Activated T-cell treated with anti-CD3 and anti-CD28 coated beads for 1 hour (primary cell): ENCODE data around the gene VSIR.

Experiments used
- DNase-seq: peaks from one replicate; pipeline ENCODE4 v3.0.0-alpha.2; 2020; ENCODE audit warnings: low read depth

Gene VSIR

DNA sequence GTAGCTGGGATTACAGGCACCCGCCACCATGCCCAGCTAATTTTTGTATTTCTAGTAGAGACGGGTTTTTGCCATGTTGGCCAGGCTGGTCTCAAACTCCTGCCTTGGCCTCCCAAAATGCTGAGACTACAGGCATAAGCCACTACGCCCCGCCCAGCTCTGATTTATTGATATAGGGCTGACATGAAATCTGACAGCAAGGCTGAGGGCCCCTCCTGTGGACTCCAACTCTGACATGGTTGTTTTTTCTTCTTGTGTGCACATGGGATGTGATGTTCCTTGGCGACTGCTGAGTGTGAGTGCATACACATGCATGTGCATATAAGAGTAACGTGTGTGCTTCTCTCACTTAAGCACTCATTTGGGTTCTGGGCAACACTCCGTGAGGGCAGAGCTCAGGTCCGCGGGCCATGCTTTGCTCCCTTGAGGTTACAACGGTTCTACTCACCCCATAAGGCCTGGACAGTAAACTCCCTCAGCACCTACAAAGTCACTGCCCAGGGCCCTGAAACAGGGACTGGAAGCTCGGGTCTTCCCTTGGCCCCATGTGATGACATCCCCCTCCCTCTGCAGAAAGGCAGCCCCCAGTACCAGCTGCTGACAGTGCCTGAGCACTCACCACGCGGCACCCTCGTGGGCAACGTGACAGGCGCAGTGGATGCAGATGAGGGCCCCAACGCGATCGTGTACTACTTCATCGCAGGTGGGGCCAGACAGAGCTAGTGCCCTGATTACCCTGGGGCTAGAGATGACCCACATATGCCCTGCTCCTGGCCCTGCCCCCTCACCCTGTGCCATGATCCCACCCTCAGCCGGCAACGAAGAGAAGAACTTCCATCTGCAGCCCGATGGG lies 33.6 kb upstream of the VSIR start:
- DNase-seq, result no peak

DNA sequence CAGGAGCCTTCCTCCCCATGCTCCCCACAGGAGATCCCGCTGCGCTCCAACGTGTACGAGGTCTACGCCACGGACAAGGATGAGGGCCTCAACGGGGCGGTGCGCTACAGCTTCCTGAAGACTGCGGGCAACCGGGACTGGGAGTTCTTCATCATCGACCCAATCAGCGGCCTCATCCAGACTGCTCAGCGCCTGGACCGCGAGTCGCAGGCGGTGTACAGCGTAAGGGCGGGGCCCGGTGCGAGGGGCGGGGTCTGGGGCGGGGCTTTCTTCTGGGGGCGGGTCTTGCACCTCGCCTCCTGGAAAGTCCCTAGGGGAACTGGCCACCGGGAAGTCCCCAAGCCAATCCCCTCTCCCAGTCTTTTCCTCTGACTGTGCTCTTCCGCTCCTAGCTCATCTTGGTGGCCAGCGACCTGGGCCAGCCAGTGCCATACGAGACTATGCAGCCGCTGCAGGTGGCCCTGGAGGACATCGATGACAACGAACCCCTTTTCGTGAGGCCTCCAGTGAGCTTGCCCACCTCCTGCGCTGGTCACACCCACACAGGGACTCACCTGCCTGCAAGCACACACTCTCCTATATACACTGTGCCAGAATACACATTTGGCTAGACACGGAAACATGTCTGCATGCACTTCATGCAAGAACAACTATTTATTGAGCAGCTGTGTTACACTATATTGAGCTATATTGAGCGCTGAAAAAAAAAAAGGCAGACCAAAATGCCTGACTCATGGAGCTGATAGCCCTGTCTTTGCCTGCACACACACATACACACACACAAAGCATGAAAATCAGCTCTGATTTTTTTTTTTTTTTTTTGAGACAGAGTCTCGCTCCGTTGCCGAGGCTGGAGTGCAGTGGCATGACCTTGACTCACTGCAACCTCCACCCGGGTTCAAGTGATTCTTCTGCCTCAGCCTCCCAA lies 32.7 kb upstream of the VSIR start:
- DNase-seq, result no peak

DNA sequence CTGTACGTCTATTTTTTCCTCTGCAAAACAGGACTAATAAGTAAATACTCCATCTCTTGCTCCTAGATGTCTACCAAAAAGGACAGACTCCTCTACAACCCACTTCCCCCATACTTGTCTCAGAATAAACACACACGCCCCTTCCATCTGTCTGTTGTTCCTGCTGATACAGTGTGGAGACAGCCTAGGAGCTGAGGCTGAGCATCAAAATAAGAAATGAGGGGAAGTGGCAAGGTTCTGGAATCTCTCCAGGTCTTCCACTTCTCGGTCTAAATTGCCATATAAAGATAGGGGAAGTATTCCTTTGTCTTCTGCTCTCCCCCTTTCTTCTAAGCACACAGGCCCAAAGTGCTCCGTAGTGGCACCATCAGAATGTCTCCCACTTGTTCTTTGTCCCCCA lies 30.8 kb upstream of the VSIR start:
- no peak for DNase-seq

DNA sequence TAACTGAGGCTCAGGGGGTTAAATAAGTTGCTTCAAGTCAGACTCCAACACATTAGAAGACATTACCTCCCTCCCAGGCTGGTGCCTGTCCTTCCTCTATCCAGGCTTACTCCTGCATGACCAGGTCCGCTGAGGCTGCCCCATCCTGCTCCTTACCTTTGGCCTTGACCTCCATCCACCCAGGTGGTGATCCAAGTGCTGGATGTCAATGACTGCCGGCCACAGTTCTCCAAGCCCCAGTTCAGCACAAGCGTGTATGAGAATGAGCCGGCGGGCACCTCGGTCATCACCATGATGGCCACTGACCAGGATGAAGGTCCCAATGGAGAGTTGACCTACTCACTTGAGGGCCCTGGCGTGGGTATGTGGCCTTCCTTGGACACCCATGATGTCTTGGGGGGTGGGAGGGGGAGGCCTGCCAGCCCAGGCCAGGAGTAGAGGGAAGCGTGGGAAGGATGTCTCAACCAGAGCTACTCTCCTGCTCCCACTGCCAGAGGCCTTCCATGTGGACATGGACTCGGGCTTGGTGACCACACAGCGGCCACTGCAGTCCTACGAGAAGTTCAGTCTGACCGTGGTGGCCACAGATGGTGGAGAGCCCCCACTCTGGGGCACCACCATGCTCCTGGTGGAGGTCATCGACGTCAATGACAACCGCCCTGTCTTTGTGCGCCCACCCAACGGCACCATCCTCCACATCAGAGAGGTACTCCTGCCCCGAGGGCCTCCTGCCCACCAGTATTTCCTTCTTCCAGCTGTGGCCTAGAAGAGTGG lies 29.6 kb upstream of the VSIR start:
- DNase-seq, result no peak

DNA sequence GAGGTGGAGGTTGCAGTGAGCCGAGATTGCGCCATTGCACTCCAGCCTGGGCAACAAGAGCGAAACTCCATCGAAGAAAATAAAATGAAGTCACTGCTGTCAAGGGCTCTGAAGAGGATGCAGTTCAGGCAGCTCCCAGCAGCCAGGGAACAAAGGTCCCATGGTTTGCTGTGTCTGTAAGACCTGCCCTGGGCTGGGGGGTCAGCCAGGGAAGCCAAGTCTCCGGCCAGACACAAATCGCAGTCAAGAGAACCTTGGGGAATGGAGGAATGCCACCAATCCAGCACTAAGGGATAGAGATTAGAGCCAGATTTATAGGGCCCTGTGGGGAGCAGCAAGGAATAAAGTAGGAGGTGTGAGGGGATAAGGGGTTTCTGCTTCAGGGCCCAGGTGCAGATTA lies 28.9 kb upstream of the VSIR start:
- DNase-seq, result no peak

DNA sequence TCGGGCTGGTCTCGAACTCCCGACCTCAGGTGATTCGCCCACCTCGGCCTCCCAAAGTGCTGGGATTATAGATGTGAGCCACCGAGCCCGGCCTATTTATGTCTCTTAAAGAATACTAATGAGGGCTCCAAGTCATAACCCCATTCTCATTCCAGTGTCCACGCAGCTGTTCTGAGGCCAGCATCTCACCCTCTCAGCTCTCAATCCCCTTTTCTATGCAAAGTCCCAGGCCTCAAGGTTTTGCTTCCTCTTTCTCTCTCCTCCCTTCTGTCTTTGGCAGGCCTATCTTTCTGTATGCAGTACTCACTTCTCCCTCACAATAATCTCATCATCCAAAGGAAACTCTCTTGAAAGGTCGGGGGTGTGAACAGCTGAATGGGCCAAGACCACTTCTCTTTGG lies 28.0 kb upstream of the VSIR start:
- DNase-seq, result no peak

DNA sequence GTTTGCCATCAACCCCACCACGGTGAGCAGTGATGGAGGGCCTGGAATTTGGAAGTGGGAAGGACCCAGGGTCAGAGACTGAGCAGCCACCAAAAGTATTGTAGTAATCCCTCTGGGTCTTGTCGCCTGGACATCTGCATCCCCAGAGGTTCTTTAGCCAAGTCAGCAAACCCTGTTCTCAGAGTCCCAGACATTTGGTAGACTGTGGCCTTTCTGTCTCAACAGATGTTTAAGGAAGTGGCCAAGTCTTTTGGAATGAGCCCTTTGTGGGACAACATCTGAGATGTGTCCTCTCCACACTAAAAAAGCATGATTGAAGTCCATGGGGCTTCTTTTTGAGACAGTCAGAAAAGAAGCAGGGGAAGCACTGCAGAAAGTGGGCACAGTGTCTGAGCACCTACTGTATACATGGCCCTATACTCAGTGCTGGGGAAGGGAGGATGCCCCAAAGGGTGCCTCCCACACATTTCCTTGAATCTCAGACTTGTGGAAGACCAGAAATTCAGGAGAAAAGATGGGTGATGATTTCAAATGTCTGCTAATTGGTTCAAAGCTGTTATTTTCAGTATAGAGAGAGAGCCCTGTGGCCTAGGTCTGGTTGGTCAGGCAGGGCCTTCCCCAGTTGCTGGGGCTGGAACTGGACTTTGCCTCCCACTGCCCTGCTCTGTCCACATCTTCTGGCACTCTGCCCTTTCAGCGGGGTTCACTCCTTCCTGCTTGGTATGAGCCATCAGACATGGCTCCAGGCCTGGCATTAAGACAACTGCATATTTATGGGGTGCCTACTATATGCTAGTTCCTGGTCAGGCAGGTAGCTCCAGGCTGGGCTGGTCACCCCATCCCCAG lies 26.5 kb upstream of the VSIR start:
- DNase-seq, result no peak

DNA sequence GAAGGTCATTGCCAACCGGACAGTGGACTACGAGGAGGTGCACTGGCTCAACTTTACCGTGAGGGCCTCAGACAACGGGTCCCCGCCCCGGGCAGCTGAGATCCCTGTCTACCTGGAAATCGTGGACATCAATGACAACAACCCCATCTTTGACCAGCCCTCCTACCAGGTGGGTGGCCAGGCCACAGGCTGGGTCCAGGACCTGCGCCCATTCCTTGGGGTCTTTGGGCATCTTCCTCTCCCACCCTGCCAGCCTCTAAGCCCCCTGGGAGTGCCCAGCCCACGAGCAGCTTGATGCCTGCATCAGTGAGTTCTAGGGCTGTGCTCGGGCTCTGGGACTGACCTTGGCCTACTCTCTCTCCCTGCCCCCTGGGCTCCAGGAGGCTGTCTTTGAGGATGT lies 25.8 kb upstream of the VSIR start:
- no peak for DNase-seq

DNA sequence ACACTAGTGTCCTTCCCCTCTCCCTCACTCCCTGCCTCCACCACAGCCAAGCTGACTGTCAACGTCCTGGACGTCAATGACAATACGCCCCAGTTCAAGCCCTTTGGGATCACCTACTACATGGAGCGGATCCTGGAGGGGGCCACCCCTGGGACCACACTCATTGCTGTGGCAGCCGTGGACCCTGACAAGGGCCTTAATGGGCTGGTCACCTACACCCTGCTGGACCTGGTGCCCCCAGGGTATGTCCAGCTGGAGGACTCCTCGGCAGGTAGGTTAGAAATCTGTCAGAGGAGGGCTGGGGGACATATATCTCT lies 24.9 kb upstream of the VSIR start:
- no peak for DNase-seq

DNA sequence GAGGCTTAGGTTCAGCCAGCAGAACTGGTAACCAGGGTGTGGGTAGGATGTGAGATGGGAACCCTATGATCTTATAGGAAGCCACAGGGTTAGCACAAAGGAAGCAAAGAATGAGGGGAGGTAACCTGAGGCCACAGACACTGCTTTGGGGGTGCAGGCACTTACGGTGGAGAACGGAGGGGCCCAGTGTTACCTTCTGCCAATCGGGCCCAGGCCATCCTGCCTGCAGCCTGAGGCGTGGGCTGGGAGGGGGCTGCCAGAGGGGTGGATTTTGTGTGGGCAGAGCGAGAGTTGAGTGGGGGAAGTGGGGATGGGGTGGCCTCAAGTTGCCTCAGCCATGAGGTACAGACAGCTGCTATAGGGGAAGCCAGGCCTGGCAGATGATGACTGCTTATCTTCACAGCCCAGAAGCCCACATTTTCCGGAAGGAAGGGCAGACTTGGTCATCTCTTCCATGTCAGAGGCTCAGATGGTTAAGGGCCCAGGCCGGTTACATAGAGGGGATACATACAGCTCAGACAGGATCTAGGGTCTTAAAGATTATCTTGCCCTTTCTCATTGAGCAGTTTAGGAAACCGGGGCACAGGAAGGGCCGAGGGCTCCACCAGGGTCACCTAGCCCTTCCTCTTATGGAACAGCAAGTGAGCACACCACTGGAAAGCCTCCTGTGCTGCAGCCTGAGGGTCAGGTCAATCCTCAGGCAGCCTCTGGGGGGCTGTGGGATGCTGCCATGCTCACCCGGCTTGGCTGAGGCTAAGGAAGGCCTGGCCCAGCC lies 24.4 kb upstream of the VSIR start:
- DNase-seq, result no peak

DNA sequence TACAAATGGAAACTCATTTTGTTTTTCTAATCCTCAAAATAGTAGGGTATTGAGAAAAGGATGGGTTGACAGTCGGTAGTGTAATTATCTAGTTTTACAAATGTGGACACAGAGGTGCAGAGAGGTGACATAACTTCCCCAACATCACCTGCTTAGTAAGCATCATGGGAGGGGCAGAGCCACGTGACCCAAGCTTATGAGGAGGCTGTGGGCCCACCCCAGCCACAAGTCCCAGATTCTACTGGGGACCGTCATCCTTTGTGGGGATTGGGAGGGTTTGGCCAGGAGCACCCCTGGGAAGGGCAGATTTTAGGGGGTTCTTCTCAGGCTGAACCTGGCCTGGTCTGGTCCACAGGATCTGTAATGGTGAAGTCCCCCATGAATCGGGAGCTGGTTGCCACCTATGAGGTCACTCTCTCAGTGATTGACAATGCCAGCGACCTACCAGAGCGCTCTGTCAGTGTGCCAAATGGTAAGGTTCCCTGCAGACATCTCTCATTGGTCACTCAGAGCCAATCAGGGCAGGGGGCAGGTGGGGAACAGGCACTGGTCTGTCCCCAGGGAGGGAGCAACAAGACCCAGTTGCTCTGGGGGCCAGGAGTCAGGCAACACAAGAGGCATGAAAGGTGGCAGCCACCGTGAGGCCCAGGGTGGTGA lies 23.6 kb upstream of the VSIR start:
- DNase-seq, result no peak

DNA sequence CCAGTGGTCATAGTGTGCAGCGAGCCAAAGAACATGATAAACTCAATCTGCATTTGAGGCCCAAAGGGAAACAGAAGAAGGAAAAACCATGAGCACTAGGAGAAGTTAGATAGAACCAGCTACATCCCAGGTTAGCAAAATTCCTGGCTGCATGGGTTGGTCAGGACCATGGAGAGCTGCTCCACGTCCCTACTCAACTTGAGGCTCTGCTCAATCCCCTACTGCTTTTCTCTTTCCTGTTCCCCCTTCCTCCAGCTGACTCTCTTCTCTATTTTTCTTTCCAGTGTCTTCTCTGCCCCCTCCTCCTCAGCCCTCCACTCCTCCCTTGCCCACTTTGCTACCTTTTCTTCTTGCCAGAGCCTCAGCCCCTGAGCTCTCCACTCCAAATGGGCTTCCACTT lies 21.9 kb upstream of the VSIR start:
- DNase-seq, result no peak

DNA sequence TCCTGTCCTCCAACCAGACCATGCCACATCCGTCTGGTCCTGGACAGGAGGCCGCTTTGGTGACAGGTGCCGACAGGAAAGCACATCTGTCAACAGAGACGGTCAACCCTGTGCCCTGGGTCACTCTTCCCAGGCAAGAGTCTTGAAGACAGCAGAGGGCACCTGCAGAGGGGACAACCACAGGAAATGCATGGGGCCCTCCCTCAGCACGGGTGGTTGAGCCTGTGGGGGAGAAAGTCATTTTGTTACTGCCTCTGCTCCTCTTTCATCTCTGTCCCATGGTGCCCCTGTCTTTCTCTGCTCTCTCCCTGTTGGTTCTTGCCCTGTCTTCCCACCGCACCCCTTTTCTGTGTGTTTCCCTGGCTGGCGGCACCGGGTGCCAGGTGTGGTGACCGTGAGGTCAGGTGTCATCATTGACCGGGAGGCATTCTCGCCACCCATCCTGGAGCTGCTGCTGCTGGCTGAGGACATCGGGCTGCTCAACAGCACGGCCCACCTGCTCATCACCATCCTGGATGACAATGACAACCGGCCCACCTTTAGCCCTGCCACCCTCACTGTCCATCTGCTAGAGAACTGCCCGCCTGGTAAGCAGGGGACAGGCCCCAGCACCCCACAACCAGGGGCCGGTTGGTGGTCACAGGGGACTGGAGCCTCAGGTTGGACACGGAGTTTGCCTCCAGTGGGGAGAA lies 17.6 kb upstream of the VSIR start:
- no peak for DNase-seq

DNA sequence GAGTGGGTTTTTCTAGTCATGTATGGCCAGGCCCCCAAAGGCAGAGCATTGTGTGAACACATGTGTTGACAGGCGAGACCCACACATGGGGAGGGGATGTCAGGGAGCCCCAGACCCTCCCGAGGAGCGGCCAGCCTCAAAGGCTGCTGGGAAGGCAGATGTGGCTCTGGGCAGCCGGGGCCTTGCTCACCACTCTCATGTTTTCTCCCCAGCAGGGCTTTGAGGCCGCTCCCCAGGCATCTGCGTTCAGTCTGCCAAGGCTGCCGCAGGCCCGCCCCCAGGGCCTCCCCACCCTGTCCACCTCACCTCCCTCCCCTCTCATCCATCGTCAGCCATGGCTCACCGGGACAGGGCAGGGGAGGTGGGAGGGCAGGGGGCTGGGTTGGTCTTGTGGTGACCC lies 16.6 kb upstream of the VSIR start:
- no peak for DNase-seq

DNA sequence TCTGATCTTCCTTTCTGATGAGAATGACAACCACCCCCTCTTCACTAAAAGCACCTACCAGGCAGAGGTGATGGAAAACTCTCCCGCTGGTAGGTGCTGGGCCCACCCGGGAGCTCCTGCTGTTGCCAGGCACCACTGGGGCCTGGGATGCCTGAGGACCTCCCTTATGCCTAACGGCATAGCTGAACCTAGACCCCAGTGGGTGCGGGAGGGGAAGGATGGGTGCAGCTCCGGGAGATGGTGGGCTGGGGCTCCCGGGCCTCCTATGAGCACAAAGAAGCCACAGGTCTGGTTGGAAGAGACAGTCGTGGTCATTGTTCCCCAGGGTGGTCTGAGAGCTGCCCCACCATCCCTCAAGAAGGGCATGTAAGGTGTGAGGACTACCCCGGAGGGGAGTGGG lies 15.6 kb upstream of the VSIR start:
- no peak for DNase-seq

DNA sequence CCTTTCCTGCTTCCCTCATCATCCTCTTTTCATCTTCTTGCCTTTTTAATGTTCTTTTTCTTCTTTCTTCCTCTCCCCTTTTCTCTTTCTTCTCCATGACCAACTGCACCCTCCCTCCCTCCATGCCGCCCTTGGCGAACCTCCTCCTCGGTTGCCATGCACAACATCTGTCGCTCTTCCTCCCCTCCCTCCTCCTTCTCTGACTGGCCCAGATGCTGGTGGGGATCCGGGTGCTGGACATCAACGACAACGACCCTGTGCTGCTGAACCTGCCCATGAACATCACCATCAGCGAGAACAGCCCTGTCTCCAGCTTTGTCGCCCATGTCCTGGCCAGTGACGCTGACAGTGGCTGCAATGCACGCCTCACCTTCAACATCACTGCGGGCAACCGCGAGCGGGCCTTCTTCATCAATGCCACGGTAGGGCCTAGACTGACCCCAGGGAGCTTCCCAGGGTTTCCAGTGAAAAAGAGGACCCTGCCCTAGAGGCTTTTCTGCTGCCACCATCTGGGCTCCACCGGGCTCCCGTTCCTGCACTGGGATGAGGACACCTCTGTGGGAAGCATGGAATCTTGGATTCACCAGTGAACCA lies 11.5 kb upstream of the VSIR start:
- DNase-seq, result no peak

DNA sequence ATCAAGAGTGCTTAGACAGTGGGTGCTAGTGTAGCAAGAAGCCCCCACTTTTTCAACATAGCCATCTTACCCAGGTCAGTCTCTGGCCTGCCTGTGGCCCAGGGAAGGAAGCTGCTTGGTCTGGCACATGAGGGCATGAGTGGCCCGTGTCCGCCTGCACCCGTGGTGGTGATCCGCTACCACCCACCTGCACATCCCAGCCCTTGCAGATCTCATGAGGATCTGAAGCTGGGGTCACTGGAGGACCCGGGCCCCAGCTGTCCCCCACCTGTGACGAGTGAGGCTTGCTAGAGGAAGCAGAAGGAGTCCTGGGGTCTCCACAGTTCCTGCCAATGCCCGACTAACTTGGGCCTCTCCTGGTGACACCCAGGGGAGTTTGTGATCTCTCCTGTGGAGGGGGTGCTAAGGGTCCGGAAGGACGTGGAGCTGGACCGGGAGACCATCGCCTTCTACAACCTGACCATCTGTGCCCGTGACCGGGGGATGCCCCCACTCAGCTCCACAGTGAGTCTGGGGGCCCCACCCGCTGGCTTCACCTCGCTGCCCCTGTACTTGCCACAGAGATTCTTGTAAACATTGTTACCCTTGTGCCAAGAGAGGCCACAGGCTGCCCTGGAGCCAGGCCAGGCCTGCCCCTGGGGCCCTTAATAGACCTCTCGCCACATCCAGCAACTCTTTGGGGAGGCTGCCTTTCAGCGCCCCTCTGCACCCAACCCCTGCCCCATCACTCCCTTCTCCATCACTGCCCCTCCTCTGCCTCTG lies 10.8 kb upstream of the VSIR start:
- DNase-seq, result no peak

DNA sequence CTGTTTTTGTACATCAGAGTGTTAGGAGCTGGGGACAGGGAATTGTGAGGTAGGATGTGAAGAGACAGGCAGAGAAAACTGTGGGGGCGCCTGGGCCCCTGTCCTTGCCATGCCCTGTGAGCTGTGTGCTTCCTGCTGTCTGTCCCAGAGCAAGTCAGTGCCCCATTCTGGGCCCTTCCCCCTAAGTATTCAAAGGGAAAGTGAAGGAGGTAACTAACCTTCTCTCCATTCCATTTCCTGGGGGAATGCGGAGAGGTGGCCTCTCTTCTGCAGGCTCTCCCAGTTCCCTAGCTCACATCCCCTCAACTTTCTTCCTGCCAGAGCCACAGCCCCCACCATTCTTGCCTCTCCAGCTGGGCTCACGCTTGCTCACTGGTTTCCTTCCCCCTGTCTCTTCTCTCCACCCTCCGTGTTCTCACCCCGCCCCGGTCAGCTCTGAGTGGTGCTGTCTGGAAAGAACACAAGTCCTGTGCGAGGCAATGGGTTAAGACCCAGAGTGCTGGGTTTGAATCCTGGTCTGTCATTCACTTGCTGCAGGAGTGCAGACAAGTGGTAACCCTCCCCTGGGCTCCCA lies 9.7 kb upstream of the VSIR start:
- DNase-seq, result no peak
